ENCODE measurements around the gene EFCAB14. TPM values are rescaled to one million over a fixed set of nuclear protein-coding genes. Genes with fewer than 3 reads are reported as not detected.

EFCAB14 gene
- total RNA-seq, 1 donor from 2014 or later = 44.7 TPM

- TF ChIP-seq EZH2 (IDR thresholded peaks at IDR 0.05) = no peak
- no peak for TF ChIP-seq CTCF (IDR thresholded peaks at IDR 0.05)
- no peak for TF ChIP-seq EZH2phosphoT487 (IDR thresholded peaks at IDR 0.05)
- Histone ChIP-seq H3K79me2 (ENCODE audit: low read depth) (no peaks in the 10 kb centered on the region), H3K27me3 (no peaks in the 10 kb centered on the region), H3K4me3 (no peak overlapping the region), H4K20me1 (ENCODE audit: low read depth) (no peaks in the 10 kb centered on the region), H3K9ac (no peak overlapping the region), H3K9me3 (ENCODE audit: low read depth) (no peaks in the 10 kb centered on the region), H3K27ac (no peak overlapping the region), H3K36me3 (no peaks in the 10 kb centered on the region), H3K4me2 (no peak overlapping the region), H2AFZ (replicated peaks) (no peak overlapping the region), H3F3A (ENCODE audit: low read depth) (no peaks in the 10 kb centered on the region), H3K4me1 (no peaks in the 10 kb centered on the region)
- H3K4me3 Mint-ChIP-seq = no peak overlapping the region
- no peak overlapping the region for H3K27ac Mint-ChIP-seq
- DNase-seq (ENCODE audit: low spot score) = no peak
- no peaks in the 10 kb centered on the region for H3K4me1 Mint-ChIP-seq
- peaks cover 21% of the 10 kb centered on the region for H3K36me3 Mint-ChIP-seq
- H3K27me3 Mint-ChIP-seq (ENCODE audit: insufficient read depth, low read depth) = no peaks in the 10 kb centered on the region
- H3K9me3 Mint-ChIP-seq = no peaks in the 10 kb centered on the region
Observed at GRCh38 chr1:46638921-46639320, 80.0 kb downstream of the EFCAB14 start.

- no peak overlapping the region for H3K9ac ChIP-seq
- no peaks in the 10 kb centered on the region for H3K79me2 ChIP-seq (ENCODE audit: low read depth)
- no peak overlapping the region for H2AFZ ChIP-seq (replicated peaks)
- peaks cover 5% of the 10 kb centered on the region for H3K36me3 ChIP-seq
- Mint-ChIP-seq H3K4me1 (no peaks in the 10 kb centered on the region), H3K27me3 (ENCODE audit: insufficient read depth, low read depth) (no peaks in the 10 kb centered on the region), H3K27ac (no peak overlapping the region), H3K9me3 (no peaks in the 10 kb centered on the region), H3K36me3 (peaks cover 19% of the 10 kb centered on the region), H3K4me3 (no peak overlapping the region)
- no peaks in the 10 kb centered on the region for H4K20me1 ChIP-seq (ENCODE audit: low read depth)
- H3K4me2 ChIP-seq = no peak overlapping the region
- H3K4me1 ChIP-seq = no peaks in the 10 kb centered on the region
- no peaks in the 10 kb centered on the region for H3F3A ChIP-seq (ENCODE audit: low read depth)
- H3K27ac ChIP-seq = no peak overlapping the region
- no peak for DNase-seq (ENCODE audit: low spot score)
- no peaks in the 10 kb centered on the region for H3K9me3 ChIP-seq (ENCODE audit: low read depth)
- H3K4me3 ChIP-seq = no peak overlapping the region
- H3K27me3 ChIP-seq = no peaks in the 10 kb centered on the region
- no peak for TF ChIP-seq EZH2 (IDR thresholded peaks at IDR 0.05)
- no peak for TF ChIP-seq CTCF (IDR thresholded peaks at IDR 0.05)
- TF ChIP-seq EZH2phosphoT487 (IDR thresholded peaks at IDR 0.05) = no peak
Observed at GRCh38 chr1:46637444-46638083, 81.3 kb downstream of the EFCAB14 start.

DNA sequence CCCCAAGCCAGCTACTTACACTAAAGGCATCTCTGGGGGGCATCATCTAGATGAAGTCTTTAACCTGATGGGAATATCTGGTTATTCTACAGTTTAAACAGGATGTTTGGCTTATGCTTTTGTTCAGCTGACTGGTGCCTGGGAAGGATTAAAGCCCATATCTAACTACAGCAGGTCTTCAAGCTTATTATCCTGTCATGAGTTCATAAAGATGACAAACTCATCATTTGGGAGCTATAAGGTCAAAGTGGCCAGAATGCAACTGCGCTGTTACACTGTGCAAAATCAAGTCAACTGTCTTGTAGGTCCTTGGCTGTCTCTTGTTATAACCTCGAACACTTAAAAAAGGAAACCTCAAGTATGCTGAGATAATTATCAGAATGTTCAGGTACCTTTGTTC, 83.7 kb downstream of the EFCAB14 start:
- Mint-ChIP-seq H3K4me3 (no peak overlapping the region), H3K27ac (no peak overlapping the region), H3K4me1 (no peaks in the 10 kb centered on the region), H3K27me3 (ENCODE audit: insufficient read depth, low read depth) (no peaks in the 10 kb centered on the region), H3K36me3 (peaks cover 9% of the 10 kb centered on the region), H3K9me3 (no peaks in the 10 kb centered on the region)
- DNase-seq (ENCODE audit: low spot score) = no peak
- Histone ChIP-seq H3K4me1 (no peaks in the 10 kb centered on the region), H3K9me3 (ENCODE audit: low read depth) (no peaks in the 10 kb centered on the region), H3F3A (ENCODE audit: low read depth) (no peaks in the 10 kb centered on the region), H3K4me3 (no peak overlapping the region), H4K20me1 (ENCODE audit: low read depth) (no peaks in the 10 kb centered on the region), H3K79me2 (ENCODE audit: low read depth) (no peaks in the 10 kb centered on the region), H3K4me2 (no peak overlapping the region), H2AFZ (replicated peaks) (no peak overlapping the region), H3K27ac (no peak overlapping the region), H3K27me3 (no peaks in the 10 kb centered on the region), H3K36me3 (peaks cover 5% of the 10 kb centered on the region), H3K9ac (no peak overlapping the region)
- no peak for TF ChIP-seq EZH2phosphoT487 (IDR thresholded peaks at IDR 0.05)
- no peak for TF ChIP-seq EZH2 (IDR thresholded peaks at IDR 0.05)

DNA sequence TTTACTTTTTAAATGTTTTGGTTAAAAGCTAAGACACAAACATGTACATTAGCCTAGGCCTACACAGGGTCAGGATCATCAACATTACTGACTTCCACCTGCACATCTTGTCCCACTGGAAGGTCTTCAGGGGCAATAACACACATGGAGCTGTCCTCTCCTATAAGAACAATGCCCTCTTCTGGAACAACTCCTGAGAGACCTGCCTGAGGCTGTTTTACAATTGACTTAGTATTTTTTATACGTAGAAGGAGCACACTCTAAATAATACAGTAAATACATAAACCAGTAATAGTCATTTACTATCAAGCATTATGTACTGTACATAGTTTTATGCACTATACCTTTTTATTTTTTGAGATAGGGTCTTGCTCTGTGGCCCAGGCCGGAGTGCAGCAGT, 88.2 kb downstream of the EFCAB14 start:
- Histone ChIP-seq H2AFZ (replicated peaks) (no peak overlapping the region), H3K27me3 (no peaks in the 10 kb centered on the region), H3F3A (ENCODE audit: low read depth) (no peaks in the 10 kb centered on the region), H3K4me2 (no peak overlapping the region), H3K9me3 (ENCODE audit: low read depth) (no peaks in the 10 kb centered on the region), H3K36me3 (peaks cover 5% of the 10 kb centered on the region), H3K4me1 (no peaks in the 10 kb centered on the region), H3K4me3 (no peak overlapping the region), H3K9ac (no peak overlapping the region), H4K20me1 (ENCODE audit: low read depth) (no peaks in the 10 kb centered on the region), H3K79me2 (ENCODE audit: low read depth) (no peaks in the 10 kb centered on the region), H3K27ac (no peak overlapping the region)
- peaks cover 4% of the 10 kb centered on the region for H3K27me3 Mint-ChIP-seq (ENCODE audit: insufficient read depth, low read depth)
- peaks cover 6% of the 10 kb centered on the region for H3K36me3 Mint-ChIP-seq
- H3K4me1 Mint-ChIP-seq = no peaks in the 10 kb centered on the region
- H3K27ac Mint-ChIP-seq = no peak overlapping the region
- no peaks in the 10 kb centered on the region for H3K9me3 Mint-ChIP-seq
- no peak overlapping the region for H3K4me3 Mint-ChIP-seq
- DNase-seq (ENCODE audit: low spot score) = no peak
- TF ChIP-seq EZH2 (IDR thresholded peaks at IDR 0.05) (no peak), EZH2phosphoT487 (IDR thresholded peaks at IDR 0.05) (no peak), CTCF (IDR thresholded peaks at IDR 0.05) (no peak)
